DND-41 (cell line): ENCODE measurements around the gene LRRC8D.

ENCODE experiments used
- ATAC-seq: fragments of 200-7000 bp; cut with Tn5 transposase; 3 replicates; pipeline ENCODE4 v1.9.1; 2021; ENCODE audit warnings: low read depth; ENCODE audit not compliant: insufficient read depth
- DNase-seq: peaks from one replicate; pipeline ENCODE4 v3.0.0-alpha.2; 2020
- H2AFZ ChIP-seq: 2 replicates; pipeline ENCODE4 v1.6.0; 2012; ENCODE audit warnings: low read depth, low read length
- H3K27ac ChIP-seq: 2 replicates; pipeline ENCODE4 v1.5.1; 2012; ENCODE audit warnings: low read length, inconsistent platforms
- H3K27me3 ChIP-seq: fragments of 200-600 bp; sonication (generic); 2 replicates; pipeline ENCODE4 v1.6.0; 2012; ENCODE audit warnings: low read length, mild to moderate bottlenecking, inconsistent platforms; ENCODE audit not compliant: insufficient read depth, poor library complexity
- H3K36me3 ChIP-seq: 2 replicates; pipeline ENCODE4 v1.5.1; 2012; ENCODE audit warnings: low read length, inconsistent platforms; ENCODE audit not compliant: insufficient read depth
- H3K4me1 ChIP-seq: 2 replicates; pipeline ENCODE4 v1.5.1; 2012; ENCODE audit warnings: mild to moderate bottlenecking, low read length; ENCODE audit not compliant: insufficient read depth
- H3K4me2 ChIP-seq: 2 replicates; pipeline ENCODE4 v1.6.0; 2012; ENCODE audit warnings: mild to moderate bottlenecking, moderate library complexity, low read length, inconsistent platforms; ENCODE audit not compliant: insufficient read depth
- H3K4me3 ChIP-seq, 2 experiments: fragments of 200-600 bp in 1 of 2; shearing (Covaris generic) in 1 of 2; 2 replicates each; pipeline ENCODE4 v1.5.1; 2012 to 2016; ENCODE audit warnings: inconsistent platforms in 2 of 2, low read length in 2 of 2, mild to moderate bottlenecking in 2 of 2, low read depth in 1 of 2, moderate library complexity in 1 of 2
- H3K79me2 ChIP-seq: 2 replicates; pipeline ENCODE4 v1.6.0; 2012; ENCODE audit warnings: low read length, inconsistent platforms; ENCODE audit not compliant: insufficient read depth
- H3K9ac ChIP-seq: 2 replicates; pipeline ENCODE4 v1.6.0; 2012; ENCODE audit warnings: low read depth, mild to moderate bottlenecking, inconsistent platforms, low read length, moderate library complexity
- H3K9me3 ChIP-seq: 2 replicates; pipeline ENCODE4 v1.5.1; 2012; ENCODE audit warnings: low read length, moderate library complexity, mild to moderate bottlenecking, inconsistent platforms; ENCODE audit not compliant: insufficient read depth, severe bottlenecking
- H4K20me1 ChIP-seq: 2 replicates; pipeline ENCODE4 v1.6.0; 2012; ENCODE audit warnings: low read length; ENCODE audit not compliant: insufficient read depth
- CTCF ChIP-seq: IDR thresholded peaks from 2 replicates; pipeline ENCODE4 v1.5.1; 2012; ENCODE audit warnings: borderline replicate concordance, low read length, moderate library complexity, mild to moderate bottlenecking; ENCODE audit not compliant: poor library complexity, severe bottlenecking; ENCODE audit errors: extremely low read depth
- EZH2 ChIP-seq: IDR thresholded peaks from 3 replicates; pipeline ENCODE4 v1.6.1; 2012; ENCODE audit warnings: borderline replicate concordance, low read depth, mild to moderate bottlenecking, moderate library complexity, low read length, inconsistent platforms; ENCODE audit not compliant: severe bottlenecking

Gene LRRC8D

GRCh38 chr1:89810302-89810701 is 10.5 kb upstream of the LRRC8D start:
- Histone ChIP-seq H3K27ac (no peak overlapping the region), H3K4me2 (no peak overlapping the region), H3K9ac (no peak overlapping the region), H3K4me3 (no peak overlapping the region), H3K9me3 (no peaks in the 10 kb centered on the region), H3K36me3 (no peaks in the 10 kb centered on the region), H3K79me2 (no peaks in the 10 kb centered on the region), H3K4me1 (no peaks in the 10 kb centered on the region), H4K20me1 (no peaks in the 10 kb centered on the region), H2AFZ (no peak overlapping the region), H3K27me3 (no peaks in the 10 kb centered on the region)
- DNase-seq = no peak
- TF ChIP-seq CTCF (no peak), EZH2 (no peak)
- no peak for ATAC-seq

GRCh38 chr1:89810880-89811279 is 10.0 kb upstream of the LRRC8D start:
- Histone ChIP-seq H3K4me2 (no peak overlapping the region), H3K36me3 (no peaks in the 10 kb centered on the region), H3K79me2 (no peaks in the 10 kb centered on the region), H3K4me1 (no peaks in the 10 kb centered on the region), H3K9ac (no peak overlapping the region), H3K4me3 (no peak overlapping the region), H2AFZ (no peak overlapping the region), H3K27ac (no peak overlapping the region), H3K9me3 (no peaks in the 10 kb centered on the region), H4K20me1 (no peaks in the 10 kb centered on the region), H3K27me3 (no peaks in the 10 kb centered on the region)
- TF ChIP-seq EZH2 = no peak
- DNase-seq (no peak), ATAC-seq (no peak)

GRCh38 chr1:89812992-89813391 is 7.8 kb upstream of the LRRC8D start:
- no peaks in the 10 kb centered on the region for H3K36me3 ChIP-seq
- DNase-seq (no peak), ATAC-seq (no peak)
- no peaks in the 10 kb centered on the region for H3K9me3 ChIP-seq
- no peak overlapping the region for H3K4me2 ChIP-seq
- no peaks in the 10 kb centered on the region for H3K27me3 ChIP-seq
- no peak overlapping the region for H2AFZ ChIP-seq
- H3K4me3 ChIP-seq = no peak overlapping the region
- H3K9ac ChIP-seq = no peak overlapping the region
- no peaks in the 10 kb centered on the region for H4K20me1 ChIP-seq
- TF ChIP-seq CTCF = no peak
- H3K27ac ChIP-seq = no peak overlapping the region
- no peaks in the 10 kb centered on the region for H3K4me1 ChIP-seq
- H3K79me2 ChIP-seq = no peaks in the 10 kb centered on the region

GRCh38 chr1:89815040-89815439 is 5.8 kb upstream of the LRRC8D start:
- TF ChIP-seq EZH2 (no peak), CTCF (no peak)
- Histone ChIP-seq H4K20me1 (peaks cover 2% of the 10 kb centered on the region; the same call in 1 of the 2 replicates), H3K9me3 (no peaks in the 10 kb centered on the region), H3K36me3 (no peaks in the 10 kb centered on the region), H3K27me3 (no peaks in the 10 kb centered on the region), H3K27ac (no peak overlapping the region), H2AFZ (no peak overlapping the region), H3K79me2 (peaks cover 6% of the 10 kb centered on the region), H3K4me1 (peaks cover 11% of the 10 kb centered on the region), H3K4me2 (no peak overlapping the region), H3K4me3 (no peak overlapping the region), H3K9ac (no peak overlapping the region)
- no peak for ATAC-seq
- DNase-seq = no peak
